OCI-LY3 (cell line): ENCODE measurements around the gene NPC1.

ENCODE experiments used
- CTCF ChIP-seq: fragments of 200-600, 300-600 bp; sonication (generic); IDR thresholded peaks from 2 replicates; pipeline ENCODE4 v1.5.1; 2014; ENCODE audit warnings: antibody characterized with exemption, low read length, low read depth
- EZH2phosphoT487 ChIP-seq: fragments of 200-600 bp; shearing (Covaris generic); IDR thresholded peaks from 2 replicates; pipeline ENCODE4 v1.6.1; 2018; ENCODE audit warnings: antibody characterized with exemption, mixed run types, low read depth

GRCh38 chr18:23592911-23593310, 6.6 kb upstream of the NPC1 start:
- TF ChIP-seq CTCF: no peak
- no peak for TF ChIP-seq EZH2phosphoT487
